ENCODE results near the gene BCL2L11. TPM values are rescaled to one million over a fixed set of nuclear protein-coding genes. Genes with fewer than 3 reads are reported as not detected.

Gene BCL2L11
- total and polyA plus RNA-seq, 2 experiments from 2014 or later: 9.1 to 32.9 TPM

DNA sequence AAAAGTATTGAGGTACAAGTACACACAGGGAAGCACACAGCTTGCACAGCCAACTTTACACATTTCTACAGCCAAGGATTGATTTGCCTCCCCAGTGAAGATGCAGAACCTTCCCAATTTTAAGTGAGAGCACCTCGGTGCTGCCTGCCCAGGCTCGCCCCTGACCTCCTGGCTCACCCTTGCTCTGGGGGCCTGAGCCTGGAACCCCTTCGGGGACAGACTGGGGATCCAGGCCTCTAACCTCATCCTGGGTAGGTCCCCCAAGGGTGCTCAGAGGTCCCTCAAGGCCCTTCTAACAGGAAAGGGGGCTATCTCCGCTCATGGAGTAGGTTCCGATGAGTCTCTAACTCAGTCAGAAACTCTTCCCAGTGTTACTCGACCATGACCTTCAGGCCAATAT is 53.1 kb downstream of the BCL2L11 start:
- no peaks in the 10 kb centered on the region for H3K36me3 ChIP-seq
- H3K27ac ChIP-seq: no peak overlapping the region
- no peak overlapping the region for H3K4me3 ChIP-seq
- DNase-seq (ENCODE audit: low read depth in 1 of 2, low spot score in 1 of 2): no peak
- H3K9me3 ChIP-seq (ENCODE audit: low read depth): no peaks in the 10 kb centered on the region
- peaks cover 23% of the 10 kb centered on the region for H3K4me1 ChIP-seq (ENCODE audit: low read depth)
- no peaks in the 10 kb centered on the region for H3K27me3 ChIP-seq
- TF ChIP-seq, protein P1, sequence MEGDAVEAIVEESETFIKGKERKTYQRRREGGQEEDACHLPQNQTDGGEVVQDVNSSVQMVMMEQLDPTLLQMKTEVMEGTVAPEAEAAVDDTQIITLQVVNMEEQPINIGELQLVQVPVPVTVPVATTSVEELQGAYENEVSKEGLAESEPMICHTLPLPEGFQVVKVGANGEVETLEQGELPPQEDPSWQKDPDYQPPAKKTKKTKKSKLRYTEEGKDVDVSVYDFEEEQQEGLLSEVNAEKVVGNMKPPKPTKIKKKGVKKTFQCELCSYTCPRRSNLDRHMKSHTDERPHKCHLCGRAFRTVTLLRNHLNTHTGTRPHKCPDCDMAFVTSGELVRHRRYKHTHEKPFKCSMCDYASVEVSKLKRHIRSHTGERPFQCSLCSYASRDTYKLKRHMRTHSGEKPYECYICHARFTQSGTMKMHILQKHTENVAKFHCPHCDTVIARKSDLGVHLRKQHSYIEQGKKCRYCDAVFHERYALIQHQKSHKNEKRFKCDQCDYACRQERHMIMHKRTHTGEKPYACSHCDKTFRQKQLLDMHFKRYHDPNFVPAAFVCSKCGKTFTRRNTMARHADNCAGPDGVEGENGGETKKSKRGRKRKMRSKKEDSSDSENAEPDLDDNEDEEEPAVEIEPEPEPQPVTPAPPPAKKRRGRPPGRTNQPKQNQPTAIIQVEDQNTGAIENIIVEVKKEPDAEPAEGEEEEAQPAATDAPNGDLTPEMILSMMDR (IDR thresholded peaks at IDR 0.05; ENCODE audit: low read depth, low read length): no peak

DNA sequence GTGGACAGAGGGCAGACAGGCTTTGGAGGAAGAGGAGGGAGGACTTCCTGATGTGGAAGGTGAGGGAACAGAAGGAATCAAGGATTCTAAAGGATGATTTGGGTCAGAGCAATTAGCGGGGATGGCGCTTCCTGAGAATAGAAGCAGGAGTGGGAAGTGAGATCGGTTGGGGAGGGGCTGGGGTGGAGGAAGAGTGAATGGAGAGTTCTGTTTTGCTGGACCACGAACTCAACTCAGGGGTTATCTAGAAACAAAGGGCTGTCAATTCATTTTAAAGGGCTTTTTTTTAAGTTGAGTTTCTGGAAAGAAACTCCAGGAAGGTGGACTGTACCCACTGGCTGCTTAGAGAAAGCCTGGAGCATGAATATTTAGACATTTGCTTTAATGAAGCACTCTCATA is 54.9 kb downstream of the BCL2L11 start:
- Histone ChIP-seq H3K4me1 (ENCODE audit: low read depth) (peaks cover 13% of the 10 kb centered on the region), H3K27me3 (no peaks in the 10 kb centered on the region), H3K9me3 (ENCODE audit: low read depth) (no peaks in the 10 kb centered on the region), H3K27ac (no peak overlapping the region), H3K36me3 (no peaks in the 10 kb centered on the region), H3K4me3 (no peak overlapping the region)
- no peak for DNase-seq (ENCODE audit: low read depth in 1 of 2, low spot score in 1 of 2)
- TF ChIP-seq, protein P1 (IDR thresholded peaks at IDR 0.05; ENCODE audit: low read depth, low read length): no peak

DNA sequence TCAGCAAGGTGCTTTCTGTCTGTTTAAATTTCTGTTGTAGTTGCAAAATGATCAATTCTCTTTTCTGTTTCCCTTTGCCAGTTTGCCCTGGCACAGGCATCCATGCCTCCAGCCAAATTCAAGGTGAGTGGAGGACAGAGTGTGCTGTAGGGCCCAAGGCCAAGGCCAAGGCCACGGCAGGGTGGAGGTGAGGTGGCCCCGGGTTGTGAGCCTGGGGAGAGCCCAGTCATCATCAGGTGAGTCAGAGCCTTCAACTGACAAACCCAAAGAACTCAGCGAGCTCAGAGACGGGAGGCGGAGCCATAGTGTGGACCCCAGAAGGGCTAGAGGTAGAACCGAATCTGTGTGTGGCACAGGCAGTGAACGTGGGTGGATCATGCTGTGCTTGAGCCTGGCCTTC is 55.7 kb downstream of the BCL2L11 start:
- H3K4me3 ChIP-seq: no peak overlapping the region
- no peak overlapping the region for H3K27ac ChIP-seq
- H3K4me1 ChIP-seq (ENCODE audit: low read depth): peaks cover 6% of the 10 kb centered on the region
- no peaks in the 10 kb centered on the region for H3K36me3 ChIP-seq
- H3K27me3 ChIP-seq: no peaks in the 10 kb centered on the region
- no peak for DNase-seq (ENCODE audit: low read depth in 1 of 2, low spot score in 1 of 2)
- TF ChIP-seq, protein P1 (IDR thresholded peaks at IDR 0.05; ENCODE audit: low read depth, low read length): no peak
- H3K9me3 ChIP-seq (ENCODE audit: low read depth): no peaks in the 10 kb centered on the region

DNA sequence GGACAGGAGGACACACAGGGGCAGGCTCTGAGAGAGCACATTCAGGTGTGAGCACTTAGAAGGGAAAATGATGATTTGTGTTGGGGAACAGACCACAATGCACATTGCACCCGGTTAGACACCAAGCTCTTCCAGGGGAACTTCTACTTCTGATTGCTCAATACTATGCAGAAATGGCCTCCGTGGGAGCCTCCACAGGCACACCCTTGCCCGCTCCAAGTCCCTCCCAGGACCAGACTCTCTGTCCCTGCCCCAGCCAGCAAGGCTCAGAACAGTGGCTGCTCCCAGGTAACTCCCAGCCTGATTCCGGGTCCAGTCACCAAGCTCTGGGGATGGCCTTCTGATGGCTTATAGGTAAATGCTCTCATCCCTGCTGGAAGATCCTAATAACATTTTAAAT is 56.2 kb downstream of the BCL2L11 start:
- no peak overlapping the region for H3K4me3 ChIP-seq
- TF ChIP-seq, protein P1 (IDR thresholded peaks at IDR 0.05; ENCODE audit: low read depth, low read length): no peak
- H3K27me3 ChIP-seq: no peaks in the 10 kb centered on the region
- no peak overlapping the region for H3K27ac ChIP-seq
- H3K9me3 ChIP-seq (ENCODE audit: low read depth): no peaks in the 10 kb centered on the region
- no peak for DNase-seq (ENCODE audit: low read depth in 1 of 2, low spot score in 1 of 2)
- no peaks in the 10 kb centered on the region for H3K36me3 ChIP-seq
- peaks cover 1% of the 10 kb centered on the region for H3K4me1 ChIP-seq (ENCODE audit: low read depth)

DNA sequence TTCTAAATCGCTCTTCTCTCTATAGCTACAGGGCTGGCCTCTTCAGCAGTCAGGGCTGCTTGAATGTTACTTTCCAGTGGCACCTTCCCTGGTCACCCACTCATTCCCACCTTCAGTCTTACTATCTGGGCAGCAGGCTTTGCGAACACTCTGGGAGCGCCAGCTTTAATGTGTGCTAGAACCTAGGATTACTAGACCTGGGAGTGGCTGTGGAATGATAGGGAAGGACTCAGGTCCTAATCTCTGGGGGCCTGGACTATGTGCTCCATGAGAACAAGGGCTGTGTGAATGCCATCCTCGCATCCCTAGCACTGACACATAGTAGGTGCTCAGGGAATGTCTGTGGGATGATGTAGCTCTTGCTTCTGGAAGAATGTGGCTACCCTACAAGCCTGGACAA is 57.6 kb downstream of the BCL2L11 start:
- H3K4me1 ChIP-seq (ENCODE audit: low read depth): no peaks in the 10 kb centered on the region
- no peaks in the 10 kb centered on the region for H3K27me3 ChIP-seq
- TF ChIP-seq, protein P1 (IDR thresholded peaks at IDR 0.05; ENCODE audit: low read depth, low read length): no peak
- no peaks in the 10 kb centered on the region for H3K9me3 ChIP-seq (ENCODE audit: low read depth)
- DNase-seq (ENCODE audit: low read depth in 1 of 2, low spot score in 1 of 2): no peak
- no peak overlapping the region for H3K27ac ChIP-seq
- no peak overlapping the region for H3K4me3 ChIP-seq
- no peaks in the 10 kb centered on the region for H3K36me3 ChIP-seq

All from cardiac muscle cell (in vitro differentiated cells and primary cell).